SJSA1 (cell line): ENCODE data around the gene SULT2B1. TPM values are rescaled to one million over a fixed set of nuclear protein-coding genes. Genes with fewer than 3 reads are reported as not detected.
"Not testable (repeated sequence)": the region's sequence is repeated elsewhere in the genome, so short reads cannot be mapped to it uniquely, and the experiment has no call there.

Source experiments
- DNase-seq, 2 experiments: peaks; one replicate each; pipeline ENCODE4 v3.0.0-alpha.2; 2015 to 2020; ENCODE audit warnings: low spot score in 2 of 2, low read depth in 1 of 2
- H3K27ac ChIP-seq: fragments of 250-450 bp; sonication (Bioruptor Pico); 2 replicates; pipeline ENCODE4 v1.5.1; 2020; ENCODE audit warnings: mild to moderate bottlenecking, moderate library complexity
- H3K27me3 ChIP-seq: fragments of 250-450 bp; sonication (Bioruptor Pico); replicated peaks from 2 replicates; pipeline ENCODE4 v1.5.1; 2020; ENCODE audit warnings: mild to moderate bottlenecking, moderate library complexity
- H3K36me3 ChIP-seq: fragments of 250-450 bp; sonication (Bioruptor Pico); 2 replicates; pipeline ENCODE4 v1.5.1; 2020; ENCODE audit warnings: mild to moderate bottlenecking
- H3K4me1 ChIP-seq: fragments of 250-450 bp; sonication (Bioruptor Pico); replicated peaks from 2 replicates; pipeline ENCODE4 v1.6.1; 2021; ENCODE audit warnings: mild to moderate bottlenecking
- H3K4me3 ChIP-seq: fragments of 250-450 bp; sonication (Bioruptor Pico); 2 replicates; pipeline ENCODE4 v1.5.1; 2020; ENCODE audit warnings: mild to moderate bottlenecking
- H3K9me3 ChIP-seq: fragments of 250-450 bp; sonication (Bioruptor Pico); replicated peaks from 2 replicates; pipeline ENCODE4 v1.5.1; 2020; ENCODE audit warnings: mild to moderate bottlenecking
- total RNA-seq: library from RNA; depleted of rRNA; stranded (reverse); fragments of >200 nt; shearing (Covaris generic); gene quantifications from 2 replicates; pipeline ENCODE4 v1.2.3, GENCODE V29; 2014

The SULT2B1 gene
- total RNA-seq, 1 experiment from 2014 or later: 0.37 TPM

- no peak for DNase-seq
- Histone ChIP-seq H3K9me3 (0 out of 2 replicates have a peak, but pooled peaks cover 2% of the 10 kb centered on the region), H3K27me3 (peaks cover 37% of the 10 kb centered on the region), H3K36me3 (no peaks in the 10 kb centered on the region), H3K27ac (no peak overlapping the region), H3K4me3 (peak overlapping the region; percentile 19), H3K4me1 (0 out of 2 replicates have a peak, but pooled peaks cover 3% of the 10 kb centered on the region)
Observed at GRCh38 chr19:48513289-48514122, 38.5 kb upstream of the SULT2B1 start.

- DNase-seq: no peak
- Histone ChIP-seq H3K4me1 (0 out of 2 replicates have a peak, but pooled peaks cover 3% of the 10 kb centered on the region), H3K9me3 (0 out of 2 replicates have a peak, but pooled peaks cover 2% of the 10 kb centered on the region), H3K27me3 (peaks cover 37% of the 10 kb centered on the region), H3K27ac (no peak overlapping the region), H3K36me3 (no peaks in the 10 kb centered on the region), H3K4me3 (no peak overlapping the region)
Observed at GRCh38 chr19:48514123-48514458, 37.9 kb upstream of the SULT2B1 start.

GRCh38 chr19:48516536-48516935 lies 35.4 kb upstream of the SULT2B1 start:
- Histone ChIP-seq H3K4me3 (no peak overlapping the region), H3K4me1 (0 out of 2 replicates have a peak, but pooled peaks cover 3% of the 10 kb centered on the region), H3K9me3 (0 out of 2 replicates have a peak, but pooled peaks cover 2% of the 10 kb centered on the region), H3K27me3 (peaks cover 21% of the 10 kb centered on the region), H3K36me3 (no peaks in the 10 kb centered on the region), H3K27ac (no peak overlapping the region)
- DNase-seq: no peak

GRCh38 chr19:48518207-48518606 lies 33.8 kb upstream of the SULT2B1 start:
- peaks cover 9% of the 10 kb centered on the region for H3K27me3 ChIP-seq
- 0 out of 2 replicates have a peak, but pooled peaks cover 3% of the 10 kb centered on the region for H3K4me1 ChIP-seq
- DNase-seq: no peak
- no peaks in the 10 kb centered on the region for H3K9me3 ChIP-seq
- no peak overlapping the region for H3K27ac ChIP-seq
- H3K4me3 ChIP-seq: no peak overlapping the region
- no peaks in the 10 kb centered on the region for H3K36me3 ChIP-seq

GRCh38 chr19:48519426-48519825 lies 32.5 kb upstream of the SULT2B1 start:
- H3K4me1 ChIP-seq, H3K9me3 ChIP-seq, H3K27me3 ChIP-seq, H3K36me3 ChIP-seq, H3K27ac ChIP-seq, H3K4me3 ChIP-seq, DNase-seq: not testable (repeated sequence)

GRCh38 chr19:48520134-48520533 lies 31.8 kb upstream of the SULT2B1 start:
- Histone ChIP-seq H3K9me3 (peaks cover 2% of the 10 kb centered on the region; the same call in 1 of the 2 replicates), H3K4me3 (no peak overlapping the region), H3K27me3 (no peaks in the 10 kb centered on the region), H3K27ac (no peak overlapping the region), H3K36me3 (no peaks in the 10 kb centered on the region), H3K4me1 (no peaks in the 10 kb centered on the region)
- DNase-seq: no peak

GRCh38 chr19:48524221-48524620 lies 27.8 kb upstream of the SULT2B1 start:
- Histone ChIP-seq H3K36me3 (no peaks in the 10 kb centered on the region), H3K27ac (no peak overlapping the region), H3K4me3 (no peak overlapping the region), H3K4me1 (no peaks in the 10 kb centered on the region), H3K9me3 (peaks cover 12% of the 10 kb centered on the region), H3K27me3 (no peaks in the 10 kb centered on the region)
- no peak for DNase-seq

- H3K4me1 ChIP-seq: no peaks in the 10 kb centered on the region
- H3K9me3 ChIP-seq: peaks cover 14% of the 10 kb centered on the region
- H3K36me3 ChIP-seq: no peaks in the 10 kb centered on the region
- no peak for DNase-seq
- no peaks in the 10 kb centered on the region for H3K27me3 ChIP-seq
- no peak overlapping the region for H3K4me3 ChIP-seq
- H3K27ac ChIP-seq: no peak overlapping the region
Observed at GRCh38 chr19:48524732-48525131, 27.2 kb upstream of the SULT2B1 start.

- no peak overlapping the region for H3K27ac ChIP-seq
- DNase-seq: no peak
- no peak overlapping the region for H3K4me3 ChIP-seq
- H3K4me1 ChIP-seq: peaks cover 6% of the 10 kb centered on the region
- H3K36me3 ChIP-seq: no peaks in the 10 kb centered on the region
- H3K27me3 ChIP-seq: no peaks in the 10 kb centered on the region
- peaks cover 14% of the 10 kb centered on the region for H3K9me3 ChIP-seq
Observed at GRCh38 chr19:48529156-48529555, 22.8 kb upstream of the SULT2B1 start.

GRCh38 chr19:48530066-48530720 lies 21.8 kb upstream of the SULT2B1 start:
- Histone ChIP-seq H3K36me3 (no peaks in the 10 kb centered on the region), H3K27ac (no peak overlapping the region), H3K4me3 (no peak overlapping the region), H3K27me3 (no peaks in the 10 kb centered on the region), H3K9me3 (peaks cover 12% of the 10 kb centered on the region; the same call in 1 of the 2 replicates), H3K4me1 (peaks cover 6% of the 10 kb centered on the region)
- no peak for DNase-seq

GRCh38 chr19:48530770-48531169 lies 21.2 kb upstream of the SULT2B1 start:
- Histone ChIP-seq H3K27ac (no peak overlapping the region), H3K27me3 (no peaks in the 10 kb centered on the region), H3K9me3 (peaks cover 12% of the 10 kb centered on the region; the same call in 1 of the 2 replicates), H3K36me3 (no peaks in the 10 kb centered on the region), H3K4me3 (no peak overlapping the region), H3K4me1 (peaks cover 6% of the 10 kb centered on the region)
- no peak for DNase-seq

- Histone ChIP-seq H3K36me3 (no peaks in the 10 kb centered on the region), H3K27me3 (no peaks in the 10 kb centered on the region), H3K27ac (no peak overlapping the region), H3K9me3 (peaks cover 7% of the 10 kb centered on the region; the same call in 1 of the 2 replicates), H3K4me3 (no peak overlapping the region), H3K4me1 (peaks cover 6% of the 10 kb centered on the region)
- DNase-seq: no peak
Observed at GRCh38 chr19:48533770-48534169, 18.2 kb upstream of the SULT2B1 start.

GRCh38 chr19:48537541-48537940 lies 14.4 kb upstream of the SULT2B1 start:
- Histone ChIP-seq H3K4me1 (peaks cover 6% of the 10 kb centered on the region), H3K27ac (no peak overlapping the region), H3K27me3 (no peaks in the 10 kb centered on the region), H3K4me3 (no peak overlapping the region), H3K36me3 (no peaks in the 10 kb centered on the region), H3K9me3 (no peaks in the 10 kb centered on the region)
- DNase-seq: no peak

- not testable (repeated sequence) for H3K27ac ChIP-seq, DNase-seq, H3K27me3 ChIP-seq, H3K4me3 ChIP-seq, H3K9me3 ChIP-seq, H3K36me3 ChIP-seq, H3K4me1 ChIP-seq
Observed at GRCh38 chr19:48538057-48538456, 13.9 kb upstream of the SULT2B1 start.
